Endodermal cell (in vitro differentiated cells): Measurements from ENCODE around the gene GNG12. TPM values are rescaled to one million over a fixed set of nuclear protein-coding genes. Genes with fewer than 3 reads are reported as not detected.

Experiments
- DNase-seq: peaks from one replicate; pipeline ENCODE4 v3.0.0-alpha.2; 2017
- H3K27ac ChIP-seq: 2 replicates; pipeline ENCODE4 v1.5.1; 2013; ENCODE audit warnings: mild to moderate bottlenecking, low read depth, low read length, moderate library complexity
- H3K27me3 ChIP-seq: 2 replicates; pipeline ENCODE4 v1.6.1; 2013; ENCODE audit warnings: mild to moderate bottlenecking, low read length, moderate library complexity; ENCODE audit not compliant: insufficient read depth, control insufficient read depth, poor library complexity, severe bottlenecking
- H3K36me3 ChIP-seq: 2 replicates; pipeline ENCODE4 v1.7.0; 2013; ENCODE audit warnings: mild to moderate bottlenecking, low read length, moderate library complexity; ENCODE audit not compliant: control insufficient read depth, insufficient read depth
- H3K4me1 ChIP-seq: one replicate; pipeline ENCODE4 v1.7.0; 2013; ENCODE audit warnings: low read length; ENCODE audit not compliant: control insufficient read depth, insufficient read depth
- H3K4me3 ChIP-seq: 2 replicates; pipeline ENCODE4 v1.5.1; 2013; ENCODE audit warnings: mild to moderate bottlenecking, low read length, moderate library complexity
- H3K9ac ChIP-seq: 2 replicates; pipeline ENCODE4 v1.6.1; 2013; ENCODE audit warnings: mild to moderate bottlenecking, low read length, moderate library complexity; ENCODE audit not compliant: poor library complexity, severe bottlenecking; ENCODE audit errors: extremely low read depth
- H3K9me3 ChIP-seq: 2 replicates; pipeline ENCODE4 v1.6.1; 2013; ENCODE audit warnings: mild to moderate bottlenecking, low read length, moderate library complexity; ENCODE audit not compliant: control insufficient read depth
- H3K27ac Mint-ChIP-seq: 2 replicates; pipeline ENCODE4 v1.8.0; 2020; ENCODE audit warnings: mixed read lengths
- H3K27me3 Mint-ChIP-seq: 2 replicates; pipeline ENCODE4 v1.8.0; 2021; ENCODE audit warnings: mild to moderate bottlenecking, mixed read lengths; ENCODE audit not compliant: insufficient read depth
- H3K36me3 Mint-ChIP-seq: 2 replicates; pipeline ENCODE4 v1.8.0; 2020; ENCODE audit warnings: low read depth, mixed read lengths
- H3K4me1 Mint-ChIP-seq: 2 replicates; pipeline ENCODE4 v1.8.0; 2020; ENCODE audit warnings: mixed read lengths
- H3K4me3 Mint-ChIP-seq: 2 replicates; pipeline ENCODE4 v1.8.0; 2020; ENCODE audit warnings: mild to moderate bottlenecking, moderate library complexity, mixed read lengths
- H3K9me3 Mint-ChIP-seq: 2 replicates; pipeline ENCODE4 v1.8.0; 2020; ENCODE audit warnings: mild to moderate bottlenecking, mixed read lengths
- WGBS, 2 experiments: methylation state at CpG; one replicate each; pipeline versions ENCODE4 v1.1.5 to v1.1.7; 2013; ENCODE audit warnings: missing lambda C conversion rate in 2 of 2, mixed read lengths in 1 of 2; ENCODE audit not compliant: insufficient coverage in 1 of 2, insufficient read length in 1 of 2; 5-methylcytosine and 5-hydroxymethylcytosine counted together
- total RNA-seq, 2 donors: library from RNA; stranded (reverse); fragmentation: NEBNext Ultra II Directional in 1 of 2; extraction: Animal tissue kit (Norgen Biotek cat#: 25700) in 1 of 2; gene quantifications; 2 replicates in 1 of 2; 3 replicates in 1 of 2; pipeline ENCODE4 v1.2.1, GENCODE V29; 2021
- TF ChIP-seq, protein P1 (sequence below): fragments of 200-600 bp; sonication (generic); conservative IDR thresholded peaks from 2 replicates; pipeline ENCODE4 v1.5.0; 2021; ENCODE audit warnings: antibody characterized with exemption, mild to moderate bottlenecking

Gene GNG12
- total RNA-seq, 2 donors from 2014 or later: 7.7 to 9.2 TPM

DNA sequence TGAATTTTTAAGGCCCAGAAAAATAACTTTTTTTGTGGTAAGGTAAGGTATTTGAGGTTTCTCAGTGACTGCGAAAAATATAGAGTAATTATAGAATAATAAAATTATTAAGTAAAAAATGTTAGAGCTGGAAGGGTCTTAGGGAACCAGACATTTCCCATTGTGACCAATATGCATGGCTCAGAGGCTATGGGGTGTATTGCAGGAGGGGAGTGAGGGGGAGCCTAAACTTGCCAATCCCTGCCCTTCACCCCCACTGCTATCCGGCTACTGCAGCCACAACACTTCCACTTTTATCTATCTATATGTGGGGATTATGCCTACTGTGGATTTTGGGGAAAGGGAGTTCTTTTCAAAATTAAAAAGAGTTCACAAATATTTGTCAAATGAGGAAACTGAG is 155.9 kb downstream of the GNG12 start:
- TF ChIP-seq, protein P1, sequence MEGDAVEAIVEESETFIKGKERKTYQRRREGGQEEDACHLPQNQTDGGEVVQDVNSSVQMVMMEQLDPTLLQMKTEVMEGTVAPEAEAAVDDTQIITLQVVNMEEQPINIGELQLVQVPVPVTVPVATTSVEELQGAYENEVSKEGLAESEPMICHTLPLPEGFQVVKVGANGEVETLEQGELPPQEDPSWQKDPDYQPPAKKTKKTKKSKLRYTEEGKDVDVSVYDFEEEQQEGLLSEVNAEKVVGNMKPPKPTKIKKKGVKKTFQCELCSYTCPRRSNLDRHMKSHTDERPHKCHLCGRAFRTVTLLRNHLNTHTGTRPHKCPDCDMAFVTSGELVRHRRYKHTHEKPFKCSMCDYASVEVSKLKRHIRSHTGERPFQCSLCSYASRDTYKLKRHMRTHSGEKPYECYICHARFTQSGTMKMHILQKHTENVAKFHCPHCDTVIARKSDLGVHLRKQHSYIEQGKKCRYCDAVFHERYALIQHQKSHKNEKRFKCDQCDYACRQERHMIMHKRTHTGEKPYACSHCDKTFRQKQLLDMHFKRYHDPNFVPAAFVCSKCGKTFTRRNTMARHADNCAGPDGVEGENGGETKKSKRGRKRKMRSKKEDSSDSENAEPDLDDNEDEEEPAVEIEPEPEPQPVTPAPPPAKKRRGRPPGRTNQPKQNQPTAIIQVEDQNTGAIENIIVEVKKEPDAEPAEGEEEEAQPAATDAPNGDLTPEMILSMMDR: no peak
- Histone ChIP-seq H3K4me3 (no peak overlapping the region), H3K9me3 (no peaks in the 10 kb centered on the region), H3K27me3 (no peaks in the 10 kb centered on the region), H3K27ac (no peak overlapping the region), H3K4me1 (peaks cover 4% of the 10 kb centered on the region), H3K9ac (no peak overlapping the region), H3K36me3 (no peaks in the 10 kb centered on the region)
- WGBS, 2 experiments: 100% methylated on average over 1 of the region's 2 CpGs; no CpG with 5 or more reads in 1 of the 2 experiments
- Mint-ChIP-seq H3K4me1 (peaks cover 12% of the 10 kb centered on the region), H3K4me3 (no peak overlapping the region), H3K27ac (no peak overlapping the region), H3K9me3 (no peaks in the 10 kb centered on the region), H3K27me3 (no peaks in the 10 kb centered on the region), H3K36me3 (no peaks in the 10 kb centered on the region)
- DNase-seq: no peak

DNA sequence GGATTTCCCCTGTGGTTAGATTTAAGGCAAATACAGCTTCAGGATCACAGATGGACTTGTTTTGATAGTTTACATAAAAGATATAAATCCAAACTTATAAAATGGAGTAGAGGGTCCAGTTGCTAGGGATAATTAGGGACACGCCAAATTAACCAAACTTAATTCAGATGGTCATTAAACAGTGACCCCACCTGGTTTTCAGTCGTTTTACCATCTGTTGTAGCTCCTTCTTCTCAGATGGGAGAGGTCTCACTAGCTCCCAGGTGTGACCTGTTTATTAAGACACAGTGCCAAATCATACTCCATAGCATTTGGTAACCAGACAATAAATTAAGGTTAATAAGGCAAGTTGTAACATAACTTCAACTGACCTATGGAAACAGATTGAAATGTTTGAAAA is 156.3 kb downstream of the GNG12 start:
- no peak for DNase-seq
- H3K27ac ChIP-seq: no peak overlapping the region
- H3K4me1 ChIP-seq: peaks cover 4% of the 10 kb centered on the region
- no peaks in the 10 kb centered on the region for H3K36me3 ChIP-seq
- H3K27ac Mint-ChIP-seq: no peak overlapping the region
- no peak overlapping the region for H3K4me3 ChIP-seq
- no peak overlapping the region for H3K4me3 Mint-ChIP-seq
- H3K27me3 Mint-ChIP-seq: no peaks in the 10 kb centered on the region
- WGBS, 2 experiments: 67 to 68% methylated on average over 2 of the region's 2 CpGs
- H3K27me3 ChIP-seq: no peaks in the 10 kb centered on the region
- no peaks in the 10 kb centered on the region for H3K9me3 ChIP-seq
- no peak overlapping the region for H3K9ac ChIP-seq
- H3K9me3 Mint-ChIP-seq: no peaks in the 10 kb centered on the region
- no peaks in the 10 kb centered on the region for H3K36me3 Mint-ChIP-seq
- H3K4me1 Mint-ChIP-seq: peaks cover 12% of the 10 kb centered on the region
- TF ChIP-seq, protein P1: peak; percentile 14

DNA sequence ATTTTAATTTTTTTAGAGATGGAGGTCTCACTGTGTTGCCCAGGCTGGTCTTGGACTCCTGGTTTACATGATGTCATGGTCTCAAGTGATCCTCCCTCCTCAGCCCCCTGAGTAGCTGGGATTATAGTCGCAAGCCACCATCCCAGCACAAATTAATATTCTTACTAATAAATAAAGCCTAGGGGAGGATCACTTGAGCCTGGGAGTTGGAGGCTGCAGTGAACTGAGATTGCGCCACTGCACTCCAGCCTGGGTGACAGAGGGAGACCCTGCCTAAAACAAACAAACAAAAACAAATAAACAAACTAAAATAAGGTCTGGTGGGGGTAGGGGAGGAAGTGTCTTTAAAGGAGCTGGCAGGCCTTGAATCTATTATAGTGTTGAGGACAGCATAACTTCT is 157.0 kb downstream of the GNG12 start:
- no peak for DNase-seq
- peaks cover 12% of the 10 kb centered on the region for H3K4me1 Mint-ChIP-seq
- no peak overlapping the region for H3K27ac Mint-ChIP-seq
- H3K9me3 ChIP-seq: no peaks in the 10 kb centered on the region
- no peak overlapping the region for H3K4me3 ChIP-seq
- no peaks in the 10 kb centered on the region for H3K9me3 Mint-ChIP-seq
- H3K4me3 Mint-ChIP-seq: no peak overlapping the region
- no CpG with 5 or more reads among the region's 2 CpGs for WGBS, 2 experiments
- H3K9ac ChIP-seq: no peak overlapping the region
- peaks cover 1% of the 10 kb centered on the region for H3K27me3 Mint-ChIP-seq
- no peaks in the 10 kb centered on the region for H3K36me3 Mint-ChIP-seq
- no peak overlapping the region for H3K27ac ChIP-seq
- peaks cover 4% of the 10 kb centered on the region for H3K4me1 ChIP-seq
- TF ChIP-seq, protein P1: no peak
- H3K36me3 ChIP-seq: no peaks in the 10 kb centered on the region
- H3K27me3 ChIP-seq: no peaks in the 10 kb centered on the region
